ENCODE measurements around the gene CABLES2. TPM values are rescaled to one million over a fixed set of nuclear protein-coding genes. Genes with fewer than 3 reads are reported as not detected.

The CABLES2 gene
- total RNA-seq, 1 donor from 2014 or later, result 1.0 TPM

GRCh38 chr20:62398120-62398821 is 8.8 kb downstream of the CABLES2 start:
- Histone ChIP-seq H3K9me3 (ENCODE audit: control insufficient read depth in 3 of 3, low read length in 3 of 3) (no peaks in the 10 kb centered on the region), H3K4me1 (ENCODE audit: control insufficient read depth in 3 of 3, insufficient read depth in 3 of 3, low read length in 3 of 3) (no peaks in the 10 kb centered on the region), H3K4me3 (ENCODE audit: low read length in 3 of 3) (no peak overlapping the region), H3K9ac (ENCODE audit: low read depth in 1 of 3, low read length in 3 of 3) (no peak overlapping the region), H3K27me3 (ENCODE audit: control insufficient read depth in 3 of 3, insufficient read depth in 3 of 3, low read length in 3 of 3) (no peaks in the 10 kb centered on the region), H3K36me3 (ENCODE audit: control insufficient read depth in 3 of 3, insufficient read depth in 3 of 3, low read length in 3 of 3) (peaks cover 0 to 7% (median 4%) of the 10 kb centered on the region in 3 donors), H3K27ac (ENCODE audit: low read depth, low read length) (no peak overlapping the region)

GRCh38 chr20:62396367-62397239 is 10.5 kb downstream of the CABLES2 start:
- no peaks in the 10 kb centered on the region for H3K4me1 ChIP-seq (ENCODE audit: control insufficient read depth in 3 of 3, insufficient read depth in 3 of 3, low read length in 3 of 3)
- H3K27ac ChIP-seq (ENCODE audit: low read depth, low read length), result no peak overlapping the region

GRCh38 chr20:62395311-62396242 is 11.5 kb downstream of the CABLES2 start:
- no peaks in the 10 kb centered on the region for H3K27me3 ChIP-seq (ENCODE audit: control insufficient read depth in 3 of 3, insufficient read depth in 3 of 3, low read length in 3 of 3)
- H3K4me1 ChIP-seq (ENCODE audit: control insufficient read depth in 3 of 3, insufficient read depth in 3 of 3, low read length in 3 of 3), result no peaks in the 10 kb centered on the region
- H3K4me3 ChIP-seq (ENCODE audit: low read length in 3 of 3), result no peak overlapping the region
- peaks cover 6 to 22% (median 9%) of the 10 kb centered on the region in 3 donors for H3K36me3 ChIP-seq (ENCODE audit: control insufficient read depth in 3 of 3, insufficient read depth in 3 of 3, low read length in 3 of 3)
- H3K9me3 ChIP-seq (ENCODE audit: control insufficient read depth in 3 of 3, low read length in 3 of 3), result no peaks in the 10 kb centered on the region
- no peak overlapping the region for H3K9ac ChIP-seq (ENCODE audit: low read depth in 1 of 3, low read length in 3 of 3)
- H3K27ac ChIP-seq (ENCODE audit: low read depth, low read length), result no peak overlapping the region

More at GRCh38 chr20:62396367-62397239, 10.5 kb downstream of the CABLES2 start:
- Histone ChIP-seq H3K36me3 (ENCODE audit: control insufficient read depth in 3 of 3, insufficient read depth in 3 of 3, low read length in 3 of 3) (peaks cover 0 to 13% (median 9%) of the 10 kb centered on the region in 3 donors), H3K4me3 (ENCODE audit: low read length in 3 of 3) (no peak overlapping the region), H3K9me3 (ENCODE audit: control insufficient read depth in 3 of 3, low read length in 3 of 3) (no peaks in the 10 kb centered on the region), H3K9ac (ENCODE audit: low read depth in 1 of 3, low read length in 3 of 3) (no peak overlapping the region), H3K27me3 (ENCODE audit: control insufficient read depth in 3 of 3, insufficient read depth in 3 of 3, low read length in 3 of 3) (no peaks in the 10 kb centered on the region)

- Histone ChIP-seq H3K9me3 (ENCODE audit: control insufficient read depth in 3 of 3, low read length in 3 of 3) (no peaks in the 10 kb centered on the region), H3K9ac (ENCODE audit: low read depth in 1 of 3, low read length in 3 of 3) (no peak overlapping the region), H3K27ac (ENCODE audit: low read depth, low read length) (no peak overlapping the region), H3K27me3 (ENCODE audit: control insufficient read depth in 3 of 3, insufficient read depth in 3 of 3, low read length in 3 of 3) (no peaks in the 10 kb centered on the region), H3K36me3 (ENCODE audit: control insufficient read depth in 3 of 3, insufficient read depth in 3 of 3, low read length in 3 of 3) (peaks cover 10 to 31% (median 15%) of the 10 kb centered on the region in 3 donors), H3K4me3 (ENCODE audit: low read length in 3 of 3) (no peak overlapping the region), H3K4me1 (ENCODE audit: control insufficient read depth in 3 of 3, insufficient read depth in 3 of 3, low read length in 3 of 3) (no peaks in the 10 kb centered on the region)
Measured at GRCh38 chr20:62394248-62395245, 12.5 kb downstream of the CABLES2 start.

- no peak overlapping the region for H3K27ac ChIP-seq (ENCODE audit: low read depth, low read length)
- no peak overlapping the region for H3K4me3 ChIP-seq (ENCODE audit: low read length in 3 of 3)
- H3K36me3 ChIP-seq (ENCODE audit: control insufficient read depth in 3 of 3, insufficient read depth in 3 of 3, low read length in 3 of 3), result peaks cover 17 to 38% (median 21%) of the 10 kb centered on the region in 3 donors
- no peaks in the 10 kb centered on the region for H3K27me3 ChIP-seq (ENCODE audit: control insufficient read depth in 3 of 3, insufficient read depth in 3 of 3, low read length in 3 of 3)
- no peak overlapping the region for H3K9ac ChIP-seq (ENCODE audit: low read depth in 1 of 3, low read length in 3 of 3)
- H3K9me3 ChIP-seq (ENCODE audit: control insufficient read depth in 3 of 3, low read length in 3 of 3), result no peaks in the 10 kb centered on the region
- H3K4me1 ChIP-seq (ENCODE audit: control insufficient read depth in 3 of 3, insufficient read depth in 3 of 3, low read length in 3 of 3), result no peaks in the 10 kb centered on the region
Measured at GRCh38 chr20:62393830-62394229, 13.3 kb downstream of the CABLES2 start.

GRCh38 chr20:62393335-62393665 is 13.8 kb downstream of the CABLES2 start:
- H3K4me1 ChIP-seq (ENCODE audit: control insufficient read depth in 3 of 3, insufficient read depth in 3 of 3, low read length in 3 of 3), result peaks cover under 1 to 3% (median 2%) of the 10 kb centered on the region in 3 donors
- no peaks in the 10 kb centered on the region for H3K27me3 ChIP-seq (ENCODE audit: control insufficient read depth in 3 of 3, insufficient read depth in 3 of 3, low read length in 3 of 3)
- H3K4me3 ChIP-seq (ENCODE audit: low read length in 3 of 3), result no peak overlapping the region
- H3K9ac ChIP-seq (ENCODE audit: low read depth in 1 of 3, low read length in 3 of 3), result no peak overlapping the region
- no peaks in the 10 kb centered on the region for H3K9me3 ChIP-seq (ENCODE audit: control insufficient read depth in 3 of 3, low read length in 3 of 3)
- no peak overlapping the region for H3K27ac ChIP-seq (ENCODE audit: low read depth, low read length)
- peaks cover 23 to 44% (median 26%) of the 10 kb centered on the region in 3 donors for H3K36me3 ChIP-seq (ENCODE audit: control insufficient read depth in 3 of 3, insufficient read depth in 3 of 3, low read length in 3 of 3)

- Histone ChIP-seq H3K27me3 (ENCODE audit: control insufficient read depth in 3 of 3, insufficient read depth in 3 of 3, low read length in 3 of 3) (no peaks in the 10 kb centered on the region), H3K36me3 (ENCODE audit: control insufficient read depth in 3 of 3, insufficient read depth in 3 of 3, low read length in 3 of 3) (peaks cover 27 to 49% (median 28%) of the 10 kb centered on the region in 3 donors), H3K4me3 (ENCODE audit: low read length in 3 of 3) (no peak overlapping the region), H3K27ac (ENCODE audit: low read depth, low read length) (no peak overlapping the region), H3K9me3 (ENCODE audit: control insufficient read depth in 3 of 3, low read length in 3 of 3) (no peaks in the 10 kb centered on the region), H3K9ac (ENCODE audit: low read depth in 1 of 3, low read length in 3 of 3) (no peak overlapping the region), H3K4me1 (ENCODE audit: control insufficient read depth in 3 of 3, insufficient read depth in 3 of 3, low read length in 3 of 3) (peaks cover 6 to 9% (median 7%) of the 10 kb centered on the region in 3 donors)
Measured at GRCh38 chr20:62392621-62393334, 14.3 kb downstream of the CABLES2 start.

GRCh38 chr20:62392077-62392418 is 15.0 kb downstream of the CABLES2 start:
- Histone ChIP-seq H3K36me3 (ENCODE audit: control insufficient read depth in 3 of 3, insufficient read depth in 3 of 3, low read length in 3 of 3) (peaks cover 28 to 50% (median 29%) of the 10 kb centered on the region in 3 donors), H3K27me3 (ENCODE audit: control insufficient read depth in 3 of 3, insufficient read depth in 3 of 3, low read length in 3 of 3) (no peaks in the 10 kb centered on the region), H3K4me1 (ENCODE audit: control insufficient read depth in 3 of 3, insufficient read depth in 3 of 3, low read length in 3 of 3) (peaks cover 11 to 16% (median 13%) of the 10 kb centered on the region in 3 donors), H3K9me3 (ENCODE audit: control insufficient read depth in 3 of 3, low read length in 3 of 3) (no peaks in the 10 kb centered on the region), H3K27ac (ENCODE audit: low read depth, low read length) (no peak overlapping the region), H3K4me3 (ENCODE audit: low read length in 3 of 3) (no peak overlapping the region), H3K9ac (ENCODE audit: low read depth in 1 of 3, low read length in 3 of 3) (no peak overlapping the region)

All from skeletal muscle tissue (tissue), 4 donors.